GM19240 (cell line): ENCODE measurements around the gene RENBP.

Experiments used
- DNase-seq: peaks from one replicate; pipeline ENCODE4 v3.0.0; 2011; ENCODE audit warnings: low spot score; ENCODE audit not compliant: insufficient read length

RENBP gene

GRCh38 chrX:153934148-153934761 lies 10.2 kb downstream of the RENBP start:
- no peak for DNase-seq

- DNase-seq: no peak
Observed at GRCh38 chrX:153933748-153934147, 10.7 kb downstream of the RENBP start.

GRCh38 chrX:153932220-153932915 lies 12.1 kb downstream of the RENBP start:
- DNase-seq: no peak

GRCh38 chrX:153931748-153932147 lies 12.7 kb downstream of the RENBP start:
- no peak for DNase-seq

GRCh38 chrX:153931151-153931550 lies 13.3 kb downstream of the RENBP start:
- no peak for DNase-seq

- no peak for DNase-seq
Observed at GRCh38 chrX:153930011-153930910, 14.2 kb downstream of the RENBP start.

- no peak for DNase-seq
Observed at GRCh38 chrX:153929576-153929975, 14.9 kb downstream of the RENBP start.

- no peak for DNase-seq
Observed at GRCh38 chrX:153928846-153929245, 15.6 kb downstream of the RENBP start.

DNA sequence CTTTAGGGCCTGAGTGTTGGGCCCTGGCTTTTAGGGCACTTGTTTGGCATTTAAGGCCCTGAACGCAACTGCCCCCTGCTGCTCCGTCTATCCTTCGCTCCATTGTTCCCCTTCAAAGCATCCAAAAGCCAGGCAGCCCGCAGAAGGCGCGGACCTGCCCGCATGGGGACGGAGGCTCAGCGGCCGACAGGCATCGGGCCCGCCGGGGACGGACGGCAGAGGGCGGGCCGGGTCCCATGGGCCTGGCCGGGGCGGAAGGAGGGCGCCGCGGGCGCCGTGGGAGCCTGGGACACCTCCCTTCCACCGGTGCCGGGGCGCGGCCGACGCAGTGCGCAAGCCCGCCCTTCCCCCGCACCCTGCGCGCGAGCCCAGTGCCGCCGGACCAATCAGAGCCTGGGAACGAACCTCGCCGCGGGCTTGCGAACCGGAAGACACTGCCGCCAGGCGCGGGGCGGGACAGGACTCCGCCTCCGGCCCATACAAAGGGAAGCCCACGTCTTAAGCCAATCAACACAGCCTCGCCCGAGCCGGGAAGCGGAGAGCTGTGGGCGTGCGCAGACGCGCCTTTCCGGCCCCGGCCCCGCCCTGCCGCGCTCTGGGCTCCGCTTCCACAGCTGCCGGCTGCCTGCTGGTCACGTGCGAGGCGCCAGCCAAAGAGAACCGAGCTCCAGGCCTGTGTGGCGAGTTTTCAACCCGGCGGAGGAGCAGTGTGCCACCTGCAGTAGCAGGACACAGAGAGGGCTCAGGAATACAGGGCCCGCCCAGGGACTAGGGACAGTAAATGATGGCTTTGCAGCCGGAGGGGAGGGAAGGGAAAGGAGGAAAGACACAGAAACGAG lies 16.3 kb downstream of the RENBP start:
- DNase-seq: peak; percentile 90

GRCh38 chrX:153927672-153927921 lies 16.8 kb downstream of the RENBP start:
- no peak for DNase-seq

DNA sequence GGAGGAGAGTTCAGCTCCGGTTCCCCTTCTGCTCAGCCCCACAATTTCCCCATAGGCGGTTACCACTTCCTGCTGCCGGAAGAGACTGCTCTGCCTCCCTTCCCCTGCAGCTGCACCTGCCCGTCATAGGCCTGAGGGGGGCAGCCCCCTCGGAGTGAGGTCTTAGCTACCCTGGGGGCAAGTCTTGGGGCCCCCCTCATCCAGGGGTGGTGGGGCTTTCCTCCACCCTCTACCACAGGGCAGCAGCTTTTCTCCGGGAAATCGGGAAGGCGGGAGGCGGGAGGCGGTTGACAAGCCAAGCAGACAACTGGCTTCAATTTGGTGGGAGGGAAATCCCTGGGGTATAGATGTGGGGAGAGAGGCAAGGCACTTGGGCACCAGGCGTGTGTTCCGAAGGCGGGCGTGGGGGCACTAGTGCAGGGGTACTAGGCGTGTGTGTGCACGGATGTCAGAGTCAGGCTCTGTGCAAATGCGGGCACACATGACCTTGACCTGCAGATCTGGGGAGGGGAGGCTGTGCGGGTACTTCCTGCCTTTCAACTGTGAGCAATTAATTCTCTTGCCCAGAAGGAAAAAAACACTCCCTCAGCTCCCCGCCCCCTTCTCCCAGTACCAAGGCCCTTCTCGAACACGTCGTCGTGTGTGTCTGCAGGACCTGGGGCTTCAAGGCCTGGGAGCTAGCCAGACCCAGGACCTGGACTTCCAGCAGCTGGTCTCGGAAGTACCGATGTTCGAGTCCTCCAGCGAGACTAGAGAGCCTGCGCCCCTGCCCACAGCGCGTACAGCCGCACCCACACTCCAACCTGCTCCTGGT lies 17.4 kb downstream of the RENBP start:
- peak; percentile 80 for DNase-seq

- DNase-seq: no peak
Observed at GRCh38 chrX:153926552-153926857, 17.9 kb downstream of the RENBP start.

DNA sequence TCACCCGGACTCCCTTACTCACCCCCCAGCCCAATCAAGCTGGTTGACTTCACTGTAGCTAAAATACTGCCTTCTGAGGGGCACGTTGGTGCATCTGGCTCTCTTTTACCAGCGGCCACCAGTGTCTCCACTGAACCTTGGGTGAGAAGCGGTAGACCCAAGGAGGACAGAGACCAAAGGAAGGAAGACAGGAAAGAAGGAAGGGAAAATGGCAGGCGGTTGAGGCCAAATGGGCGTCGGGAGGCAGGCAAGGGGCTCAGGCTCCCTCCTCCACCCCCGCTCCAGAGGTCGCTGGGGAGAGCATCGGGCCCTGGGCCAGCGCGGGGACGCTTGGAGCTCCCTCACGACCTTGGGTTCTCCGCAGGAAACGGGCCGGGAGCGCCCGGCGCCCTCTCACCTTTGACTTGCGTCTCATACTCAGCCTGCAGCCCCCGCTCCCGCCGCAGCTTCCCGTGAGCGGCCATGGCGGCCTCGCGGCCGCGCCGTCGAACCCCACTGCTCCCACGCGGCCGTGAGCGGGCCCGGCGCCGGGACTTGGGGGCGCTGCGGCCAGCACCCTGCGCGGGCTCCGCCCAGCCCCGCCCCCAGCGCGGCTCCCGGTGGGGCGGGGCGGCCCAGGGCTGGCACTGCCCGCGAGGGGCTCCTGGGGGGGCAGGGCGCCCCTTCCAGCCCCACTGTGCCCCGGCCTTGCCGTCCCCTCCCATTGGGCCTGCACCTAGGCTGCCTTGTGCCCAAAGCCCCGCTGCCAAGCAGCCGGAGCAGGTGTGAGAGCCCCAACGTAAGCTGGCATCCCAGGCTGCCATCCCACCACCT lies 18.5 kb downstream of the RENBP start, which contains the start of gene ARHGAP4:
TSS of gene ARHGAP4 (minus strand) at position 526 of the 813 bp plus-strand sequence. CDS start at position 464, 62 bp downstream.
- no peak for DNase-seq

- no peak for DNase-seq
Observed at GRCh38 chrX:153925387-153925738, 19.1 kb downstream of the RENBP start.

GRCh38 chrX:153924149-153924861 lies 20.1 kb downstream of the RENBP start:
- DNase-seq: no peak

DNA sequence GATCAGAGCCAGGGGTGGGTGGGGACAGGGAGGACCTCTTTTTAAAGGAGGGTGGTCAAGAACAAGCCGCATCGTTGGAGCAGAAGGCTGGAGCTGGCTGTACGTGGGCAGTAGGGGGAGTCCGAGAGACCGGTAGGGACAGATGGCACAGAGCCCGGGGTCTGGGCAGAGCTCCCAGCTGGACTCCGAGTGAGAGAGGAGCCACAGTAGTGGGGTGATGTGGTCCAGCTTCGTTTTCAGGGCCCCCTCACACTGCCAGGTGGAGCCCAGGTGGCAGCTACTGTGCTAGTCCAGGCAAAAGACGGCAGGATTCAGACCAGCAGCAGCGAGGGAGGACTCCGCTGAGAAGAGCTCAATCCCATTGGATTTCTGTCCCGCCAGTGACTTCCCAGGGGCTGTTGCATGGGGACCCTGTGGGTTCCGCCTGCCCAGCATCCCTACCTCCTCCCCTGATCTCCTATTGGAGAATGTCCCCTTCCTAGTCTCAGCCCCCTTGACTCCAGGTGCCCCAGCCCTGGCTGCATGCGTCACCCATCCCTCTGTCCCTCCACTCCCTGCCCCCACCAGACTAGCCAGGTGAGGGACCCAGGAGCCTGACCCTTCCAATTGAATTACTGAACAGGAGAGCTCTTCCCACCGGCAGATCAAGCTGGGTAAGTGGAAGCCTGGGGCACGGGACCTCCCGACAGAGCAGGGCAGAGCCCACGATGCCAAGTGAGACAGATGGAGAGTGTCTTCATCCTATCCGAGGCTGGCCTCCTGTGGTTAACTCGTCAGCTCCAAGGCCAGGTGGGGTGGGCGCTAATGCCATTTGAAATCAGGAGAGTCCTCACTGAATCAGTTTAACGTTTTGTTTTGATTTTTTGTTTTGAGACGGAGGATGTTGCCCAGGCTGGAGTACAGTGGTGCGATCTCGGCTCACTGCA lies 21.2 kb downstream of the RENBP start:
- no peak for DNase-seq

DNA sequence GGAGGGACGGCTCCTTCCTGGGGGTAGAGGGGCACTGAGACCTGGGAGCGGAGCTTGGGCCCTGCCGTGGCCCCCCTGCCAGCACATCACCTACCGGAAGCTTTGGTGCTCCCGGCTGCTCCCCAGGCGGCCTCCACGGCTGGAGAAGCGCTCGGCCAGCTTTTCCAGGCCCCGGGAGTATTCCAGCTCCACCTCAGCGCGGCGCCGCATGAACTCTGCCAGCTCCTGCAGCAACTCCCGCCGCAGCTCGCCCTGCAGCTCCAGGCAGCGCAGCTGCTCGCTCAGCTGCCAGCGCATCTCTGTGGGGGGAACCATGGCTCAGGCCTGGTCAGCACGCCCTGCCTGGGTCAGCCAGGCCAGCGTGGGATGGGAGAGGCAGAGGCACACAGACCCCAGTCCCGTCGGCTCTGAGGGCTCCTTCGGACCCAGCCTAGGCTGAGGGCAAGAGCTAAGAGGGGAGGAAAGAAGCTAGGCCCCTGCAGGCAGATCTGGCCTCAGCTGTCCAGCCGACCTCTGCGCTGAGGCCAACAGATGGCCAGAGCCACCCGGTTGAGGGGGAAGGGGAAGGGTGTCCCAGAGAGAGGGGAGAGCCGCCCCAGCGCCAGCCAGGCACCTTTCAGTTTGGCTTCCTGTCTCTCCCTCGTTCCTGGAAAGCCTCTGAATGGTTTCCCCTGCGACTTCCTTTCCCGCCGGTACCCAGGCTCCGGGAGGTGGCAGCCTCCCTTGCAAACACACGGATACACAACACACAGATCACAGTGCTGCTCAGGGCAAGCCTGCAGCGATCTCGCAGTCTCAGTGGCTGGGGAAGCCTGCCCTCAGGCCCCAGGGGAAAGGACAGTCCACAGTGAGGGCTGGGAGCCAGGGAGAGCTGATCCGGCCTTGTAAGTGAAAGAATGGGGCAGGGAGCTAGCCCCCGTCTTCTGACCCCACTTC lies 22.7 kb downstream of the RENBP start:
- DNase-seq: no peak
